Cardiac muscle cell (in vitro differentiated cells and primary cell): ENCODE data around the gene KCNQ1. TPM values are rescaled to one million over a fixed set of nuclear protein-coding genes. Genes with fewer than 3 reads are reported as not detected.

Experiments
- DNase-seq, 2 donors: peaks; one replicate each; pipeline versions ENCODE4 v3.0.0 to v3.0.0-alpha.2; 2010 to 2017; ENCODE audit warnings: low read depth in 1 of 2, low spot score in 1 of 2
- H3K27ac ChIP-seq: fragments of 200-600 bp; sonication (generic); 2 replicates; pipeline ENCODE4 v1.5.1; 2016
- H3K27me3 ChIP-seq: fragments of 200-600 bp; sonication (generic); 2 replicates; pipeline ENCODE4 v1.6.0; 2016; ENCODE audit warnings: control low read depth
- H3K36me3 ChIP-seq: fragments of 200-600 bp; sonication (generic); 2 replicates; pipeline ENCODE4 v1.5.1; 2016; ENCODE audit warnings: control low read depth
- H3K4me1 ChIP-seq: fragments of 200-600 bp; sonication (generic); 2 replicates; pipeline ENCODE4 v1.8.1; 2017; ENCODE audit warnings: low read depth, mild to moderate bottlenecking, mixed run types
- H3K4me3 ChIP-seq: fragments of 200-600 bp; sonication (generic); 2 replicates; pipeline ENCODE4 v1.5.1; 2016; ENCODE audit warnings: mild to moderate bottlenecking
- H3K9me3 ChIP-seq: fragments of 200-600 bp; sonication (generic); 2 replicates; pipeline ENCODE4 v1.5.1; 2017; ENCODE audit warnings: low read depth, mild to moderate bottlenecking, control low read depth
- CTCF ChIP-seq: IDR thresholded peaks from 2 replicates; pipeline ENCODE4 v1.5.1; 2012; ENCODE audit warnings: low read depth, mild to moderate bottlenecking, low read length
- polyA plus RNA-seq: library from polyadenylated mRNA; unstranded; fragments of >200 nt; fragmentation: Nextera tagmentation; extraction: Ambion mirVana; gene quantifications from 2 replicates; pipeline ENCODE4 v1.2.1, GENCODE V29; 2016
- total RNA-seq: library from RNA; depleted of rRNA; stranded (reverse); fragments of >200 nt; gene quantifications from 2 replicates; pipeline ENCODE4 v1.2.3, GENCODE V29; 2016

The KCNQ1 gene
- total and polyA plus RNA-seq, 2 experiments from 2014 or later, result 13.9 to 18.6 TPM

GRCh38 chr11:2421226-2421994 lies 23.4 kb upstream of the KCNQ1 start:
- Histone ChIP-seq H3K27ac (no peak overlapping the region), H3K9me3 (no peaks in the 10 kb centered on the region), H3K36me3 (no peaks in the 10 kb centered on the region), H3K4me3 (no peak overlapping the region), H3K4me1 (no peaks in the 10 kb centered on the region), H3K27me3 (no peaks in the 10 kb centered on the region)
- no peak for TF ChIP-seq CTCF
- no peak for DNase-seq

GRCh38 chr11:2421996-2422395 lies 22.8 kb upstream of the KCNQ1 start:
- no peak for DNase-seq
- no peaks in the 10 kb centered on the region for H3K9me3 ChIP-seq
- no peak overlapping the region for H3K27ac ChIP-seq
- no peak overlapping the region for H3K4me3 ChIP-seq
- no peaks in the 10 kb centered on the region for H3K36me3 ChIP-seq
- no peak for TF ChIP-seq CTCF
- H3K4me1 ChIP-seq, result no peaks in the 10 kb centered on the region
- H3K27me3 ChIP-seq, result no peaks in the 10 kb centered on the region

- TF ChIP-seq CTCF, result no peak
- H3K4me1 ChIP-seq, result no peaks in the 10 kb centered on the region
- no peak overlapping the region for H3K27ac ChIP-seq
- no peaks in the 10 kb centered on the region for H3K27me3 ChIP-seq
- H3K9me3 ChIP-seq, result no peaks in the 10 kb centered on the region
- no peaks in the 10 kb centered on the region for H3K36me3 ChIP-seq
- DNase-seq, result no peak
- H3K4me3 ChIP-seq, result no peak overlapping the region
Measured at GRCh38 chr11:2422461-2423156, 22.2 kb upstream of the KCNQ1 start.

GRCh38 chr11:2423157-2424025 lies 21.4 kb upstream of the KCNQ1 start:
- DNase-seq, result no peak
- no peaks in the 10 kb centered on the region for H3K4me1 ChIP-seq
- no peak for TF ChIP-seq CTCF
- no peaks in the 10 kb centered on the region for H3K36me3 ChIP-seq
- H3K27me3 ChIP-seq, result no peaks in the 10 kb centered on the region
- no peaks in the 10 kb centered on the region for H3K9me3 ChIP-seq
- H3K27ac ChIP-seq, result no peak overlapping the region
- H3K4me3 ChIP-seq, result no peak overlapping the region

GRCh38 chr11:2424811-2425495 lies 19.9 kb upstream of the KCNQ1 start:
- Histone ChIP-seq H3K27me3 (no peaks in the 10 kb centered on the region), H3K27ac (no peak overlapping the region), H3K9me3 (no peaks in the 10 kb centered on the region), H3K4me1 (no peaks in the 10 kb centered on the region), H3K4me3 (no peak overlapping the region), H3K36me3 (no peaks in the 10 kb centered on the region)
- TF ChIP-seq CTCF, result no peak
- DNase-seq, result no peak
